DMS 273 (cell line): ENCODE data around the gene CCR4.
"Not testable (repeated sequence)": the region's sequence is repeated elsewhere in the genome, so short reads cannot be mapped to it uniquely, and the experiment has no call there.

Source experiments
- DNase-seq: peaks from one replicate; lab custom pipeline; 2025; ENCODE audit not compliant: unreplicated experiment; lab: John Stamatoyannopoulos, UW

Gene CCR4

DNA sequence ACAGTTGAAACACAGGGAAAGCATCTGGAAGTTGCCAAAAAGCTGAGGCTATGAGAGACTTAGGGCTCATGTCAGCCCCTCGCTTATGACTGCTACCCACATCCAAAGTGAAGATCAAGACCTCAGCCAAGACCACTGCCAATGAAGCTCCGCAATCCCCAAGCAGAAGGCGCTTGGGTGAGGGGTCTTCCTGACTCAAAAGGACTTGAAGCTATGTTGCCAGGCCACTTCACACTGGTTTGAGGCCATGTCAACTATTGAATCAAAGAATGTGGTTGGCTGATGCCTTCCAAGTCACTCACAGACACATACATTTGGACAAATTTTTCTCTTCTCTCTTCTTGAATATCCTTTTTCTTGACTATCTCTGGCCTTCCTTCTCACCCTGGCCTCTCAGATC, 928 bp upstream of the CCR4 start:
- DNase-seq = no peak

DNA sequence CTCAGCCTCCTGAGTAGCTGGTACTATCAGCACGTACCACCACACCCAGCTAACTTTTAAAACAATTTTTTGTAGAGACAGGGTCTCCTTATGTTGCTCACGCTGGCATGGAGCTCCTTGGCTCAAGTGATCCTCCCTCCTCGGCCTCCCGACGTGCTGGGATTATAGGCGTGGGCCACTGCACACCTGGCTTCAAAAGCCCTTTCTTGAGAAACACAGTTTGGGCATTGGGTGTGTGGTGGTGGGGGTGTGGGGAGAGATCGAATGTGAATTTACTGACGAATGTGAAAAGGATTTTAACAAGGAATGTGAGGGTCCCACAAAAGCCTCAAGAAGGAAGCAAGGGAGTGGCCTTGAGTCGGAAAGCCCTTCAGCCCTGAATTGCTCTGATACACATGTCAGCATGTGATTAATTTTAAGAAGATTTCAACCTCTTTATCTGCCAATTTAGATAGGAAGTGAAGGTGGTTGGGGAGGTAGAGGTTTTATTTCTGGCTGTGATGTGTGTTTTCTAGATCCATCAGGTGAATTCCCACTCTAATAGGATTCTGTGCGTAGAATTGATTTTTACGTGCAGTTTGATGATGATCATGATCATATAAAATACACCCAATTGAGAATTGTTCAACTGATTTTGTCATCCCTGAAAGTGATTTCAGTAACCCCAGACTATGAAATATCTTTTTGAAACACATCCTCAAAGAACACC, 1.1 kb downstream of the CCR4 start:
- no peak for DNase-seq

GRCh38 chr3:32954506-32954905, 3.1 kb downstream of the CCR4 start:
- DNase-seq = no peak

DNA sequence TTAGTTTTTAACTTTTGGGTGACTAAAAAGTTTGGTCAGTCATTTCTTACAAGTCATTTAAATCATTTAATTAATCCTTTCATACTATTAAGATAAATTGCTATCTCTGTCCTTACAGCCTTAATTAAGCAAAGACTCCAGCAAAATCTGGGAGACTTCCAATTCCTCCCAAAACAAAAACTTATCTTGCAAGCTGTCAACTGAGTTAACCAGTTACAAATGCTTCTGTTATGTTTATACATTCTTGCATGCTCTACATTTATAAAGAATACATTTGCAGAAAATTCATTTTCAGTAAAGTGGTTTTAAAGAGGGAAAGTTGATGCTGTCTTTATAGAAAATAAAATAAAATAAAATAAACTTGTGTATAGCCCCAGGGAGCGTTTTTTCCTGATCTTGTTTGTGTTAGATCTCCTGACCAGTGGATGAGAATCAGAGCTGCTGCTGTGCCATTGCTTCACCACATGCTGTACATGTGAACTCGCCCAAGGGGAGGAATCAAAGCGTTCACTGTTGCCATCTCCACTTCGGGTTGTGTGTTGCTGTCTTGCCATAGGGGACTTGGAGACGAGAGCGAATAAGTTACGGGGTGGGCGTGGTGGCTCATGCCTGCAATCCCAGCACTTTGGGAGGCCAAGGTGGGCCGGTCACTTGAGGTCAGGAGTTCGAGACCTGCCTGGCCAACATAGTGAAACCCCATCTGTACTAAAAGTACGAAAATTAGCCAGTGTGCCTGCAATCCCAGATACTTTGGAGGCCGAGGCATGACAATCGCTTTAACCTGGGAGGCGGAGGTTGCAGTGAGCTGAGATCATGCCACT, 5.5 kb downstream of the CCR4 start:
- DNase-seq = no peak

GRCh38 chr3:32958509-32958908, 7.1 kb downstream of the CCR4 start:
- DNase-seq = no peak

DNA sequence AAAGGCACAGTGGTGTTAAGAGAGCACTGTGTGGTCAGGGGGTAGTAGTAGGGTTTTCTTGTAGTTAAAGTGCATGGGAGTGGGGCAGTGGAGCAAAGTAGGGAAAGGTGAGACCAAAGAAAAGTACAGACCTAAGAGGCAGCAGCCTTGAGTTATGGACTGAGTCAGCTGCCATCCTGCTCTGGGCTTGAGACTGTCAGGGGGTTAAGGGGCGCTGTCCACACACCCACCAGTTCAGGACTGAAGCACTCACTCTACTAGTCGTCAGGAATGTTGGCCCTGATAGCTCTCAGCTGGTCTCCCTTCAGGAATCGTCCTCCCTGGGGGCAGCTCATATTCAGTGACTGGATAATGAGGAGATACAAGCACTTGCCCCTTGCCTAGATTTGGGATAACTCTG, 7.9 kb downstream of the CCR4 start:
- no peak for DNase-seq

DNA sequence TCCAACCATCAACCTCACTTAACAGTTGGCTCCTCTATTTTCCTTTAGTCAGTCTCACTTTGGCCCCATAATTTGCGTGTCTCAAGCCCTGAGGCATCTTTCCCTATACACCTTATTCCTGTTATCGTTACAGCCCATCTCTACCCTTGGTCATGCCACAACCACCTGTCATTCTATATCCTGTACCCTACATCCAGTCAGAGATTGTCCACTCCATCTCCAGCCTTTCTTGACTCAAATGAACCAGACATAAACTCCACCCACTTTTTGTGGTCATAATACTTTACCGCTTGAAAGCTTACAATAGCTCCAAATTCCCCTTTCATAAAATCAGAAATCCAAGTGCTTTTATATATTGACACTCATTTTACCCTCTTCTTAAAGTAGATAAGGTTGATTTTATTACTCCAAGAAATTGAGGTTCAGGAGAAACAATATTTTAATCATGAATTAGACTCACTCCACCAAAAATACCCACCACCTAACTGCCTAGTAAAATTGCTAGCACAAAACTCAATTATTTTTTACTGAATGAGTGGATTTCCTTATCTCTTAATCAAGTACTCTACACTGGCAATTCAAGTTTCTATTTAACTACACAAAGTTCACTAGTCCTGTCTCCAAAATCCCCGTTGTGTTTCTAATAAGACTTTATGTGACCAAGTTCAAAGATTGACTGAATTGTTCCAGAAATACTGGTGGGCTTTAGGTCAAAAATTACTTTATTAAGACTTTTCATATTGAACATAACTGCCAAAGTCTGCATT, 9.1 kb downstream of the CCR4 start:
- DNase-seq = no peak

DNA sequence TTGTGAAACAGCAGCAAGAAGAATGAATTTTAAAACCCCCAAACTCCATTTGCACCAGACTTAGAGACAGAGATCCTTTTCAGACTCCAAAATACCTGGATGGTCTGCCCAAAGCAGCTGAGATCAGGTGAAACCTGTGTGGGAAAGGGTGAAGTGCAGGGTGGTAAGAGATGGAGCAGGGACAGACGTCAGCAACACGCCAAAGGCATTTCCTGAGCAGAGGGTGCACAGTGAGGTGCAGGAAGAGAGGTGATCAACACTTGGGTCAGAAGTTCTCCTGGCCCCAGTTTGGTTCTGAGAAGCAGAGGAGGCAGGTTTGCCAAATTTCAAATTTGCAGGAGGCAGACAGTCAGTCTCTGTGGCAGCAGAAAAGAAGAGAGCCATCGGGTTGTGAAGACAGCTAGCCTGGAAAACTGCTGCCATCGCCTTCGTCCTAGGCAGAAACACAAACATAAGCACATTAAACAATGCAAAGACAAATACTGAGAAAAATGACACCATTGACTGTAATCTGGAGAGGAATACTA, 9.8 kb downstream of the CCR4 start:
- DNase-seq = no peak

DNA sequence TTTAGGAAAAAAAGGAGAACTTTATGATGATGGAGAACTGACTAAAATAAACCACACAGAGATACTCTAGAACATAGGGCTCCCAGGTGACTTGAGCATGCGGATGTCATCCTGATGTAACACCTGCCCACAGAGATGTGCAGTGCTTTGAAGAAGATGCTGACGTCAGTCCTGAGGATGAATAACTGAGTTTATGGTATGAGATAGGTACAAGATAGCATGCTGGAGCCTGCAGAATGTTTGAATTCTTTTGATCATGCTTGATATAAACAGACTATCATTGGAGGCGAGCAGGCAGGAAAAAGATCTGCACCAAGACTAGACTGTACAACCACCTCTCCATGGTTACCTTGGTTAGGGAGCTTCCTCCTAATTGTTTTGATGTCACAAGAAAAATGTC, 12.4 kb downstream of the CCR4 start:
- DNase-seq = no peak

DNA sequence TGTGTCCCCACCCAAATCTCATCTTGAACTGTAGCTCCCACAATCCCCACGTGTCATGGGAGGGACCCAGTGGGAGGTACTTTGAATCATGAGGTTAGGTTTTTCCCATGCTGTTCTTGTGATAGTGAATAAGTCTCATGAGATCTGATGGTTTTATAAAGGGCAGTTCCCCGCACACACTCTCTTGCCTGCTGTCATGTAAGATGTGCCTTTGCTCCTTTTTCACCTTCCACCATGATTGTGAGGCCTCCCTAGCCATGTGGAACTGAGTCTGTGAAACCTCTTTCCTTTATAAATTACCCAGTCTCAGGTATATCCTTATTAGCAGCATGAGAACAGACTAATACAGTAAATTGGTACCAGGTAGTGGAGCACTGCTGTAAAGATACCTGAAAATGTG, 13.3 kb downstream of the CCR4 start:
- DNase-seq = not testable (repeated sequence)

DNA sequence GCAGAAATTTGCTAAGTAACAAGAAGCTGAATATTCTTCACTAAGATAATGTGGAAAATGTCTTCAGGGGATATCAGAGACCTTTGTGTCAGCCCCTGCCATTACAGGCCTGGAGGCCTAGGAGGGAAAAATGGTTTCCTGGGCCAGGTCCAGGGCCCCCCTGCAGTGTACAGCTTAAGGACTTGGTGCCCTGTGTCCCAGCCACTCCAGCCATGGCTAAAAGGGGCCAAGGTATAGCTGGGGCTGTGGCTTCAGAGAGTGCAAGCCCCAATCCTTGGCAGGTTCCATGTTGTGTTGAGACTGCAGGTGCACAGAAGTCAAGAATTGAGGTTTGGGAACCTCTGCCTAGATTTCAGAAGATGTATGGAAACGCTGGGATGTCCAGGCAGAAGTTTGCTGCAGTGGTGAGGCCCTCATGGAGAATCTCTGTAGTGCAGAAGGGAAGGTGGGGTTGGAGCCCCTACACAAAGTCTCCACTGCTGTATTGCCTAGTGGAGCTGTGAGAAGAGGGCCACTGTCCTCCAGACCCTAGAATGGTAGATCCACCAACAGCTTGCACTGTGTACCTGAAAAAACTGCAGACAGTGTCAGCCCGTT, 14.3 kb downstream of the CCR4 start:
- not testable (repeated sequence) for DNase-seq

- not testable (repeated sequence) for DNase-seq
Observed at GRCh38 chr3:32966627-32967026, 15.2 kb downstream of the CCR4 start.

GRCh38 chr3:32968166-32968919, 16.9 kb downstream of the CCR4 start:
- no peak for DNase-seq

GRCh38 chr3:32968920-32969389, 17.5 kb downstream of the CCR4 start:
- DNase-seq = no peak

GRCh38 chr3:32969656-32970055, 18.2 kb downstream of the CCR4 start:
- DNase-seq = no peak

GRCh38 chr3:32971291-32971690, 19.8 kb downstream of the CCR4 start:
- DNase-seq = not testable (repeated sequence)

DNA sequence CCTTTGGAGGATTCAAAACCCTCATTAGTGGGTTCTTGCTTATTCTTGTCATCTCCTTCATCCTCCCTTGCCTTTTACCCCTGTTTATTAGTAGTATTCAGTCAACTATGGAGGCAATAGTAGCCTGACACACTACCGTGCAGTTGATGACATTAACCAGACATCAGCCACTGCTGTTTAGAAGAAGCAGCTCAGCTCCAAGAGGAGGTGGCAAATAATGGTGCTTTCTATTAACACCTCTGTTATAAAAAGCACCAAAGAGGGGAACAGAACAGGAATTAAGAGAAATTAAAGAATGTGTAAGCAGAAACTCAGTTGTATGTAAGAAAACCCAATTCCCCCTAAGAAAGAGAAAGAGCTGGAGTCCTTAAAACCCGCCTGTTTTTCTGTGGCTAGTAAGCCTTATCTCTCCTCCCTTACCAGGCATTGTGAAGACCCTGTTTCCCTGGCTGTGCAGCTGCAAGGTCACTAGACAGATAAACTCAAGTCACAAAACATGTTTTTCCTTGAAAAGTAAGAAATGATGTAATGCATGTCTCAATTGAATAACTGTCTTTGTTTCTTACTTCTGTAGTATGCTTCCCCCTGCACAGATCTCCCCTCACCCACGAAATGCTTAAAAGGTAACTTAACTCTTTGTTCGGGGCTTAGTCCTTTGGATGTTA, 21.2 kb downstream of the CCR4 start:
- no peak for DNase-seq

DNA sequence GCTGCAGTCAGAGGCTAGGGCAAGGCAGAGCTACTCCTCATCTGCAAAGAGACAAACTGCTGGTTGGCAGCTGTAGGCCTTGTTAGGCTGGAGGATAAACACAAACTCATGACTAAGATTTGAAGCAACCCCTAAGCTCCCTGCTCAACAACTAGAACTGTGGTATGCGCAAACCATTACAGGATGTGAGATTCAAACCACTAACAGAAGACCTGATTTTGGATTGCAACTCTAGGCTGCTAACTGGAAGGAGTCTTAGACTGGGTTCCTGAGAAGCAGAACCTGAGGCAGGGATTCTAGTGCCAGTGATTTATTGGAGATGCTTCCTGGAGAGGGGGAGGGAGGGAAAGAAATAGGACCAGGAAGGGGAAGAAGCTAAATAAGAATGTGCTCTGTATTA, 22.5 kb downstream of the CCR4 start:
- no peak for DNase-seq

DNA sequence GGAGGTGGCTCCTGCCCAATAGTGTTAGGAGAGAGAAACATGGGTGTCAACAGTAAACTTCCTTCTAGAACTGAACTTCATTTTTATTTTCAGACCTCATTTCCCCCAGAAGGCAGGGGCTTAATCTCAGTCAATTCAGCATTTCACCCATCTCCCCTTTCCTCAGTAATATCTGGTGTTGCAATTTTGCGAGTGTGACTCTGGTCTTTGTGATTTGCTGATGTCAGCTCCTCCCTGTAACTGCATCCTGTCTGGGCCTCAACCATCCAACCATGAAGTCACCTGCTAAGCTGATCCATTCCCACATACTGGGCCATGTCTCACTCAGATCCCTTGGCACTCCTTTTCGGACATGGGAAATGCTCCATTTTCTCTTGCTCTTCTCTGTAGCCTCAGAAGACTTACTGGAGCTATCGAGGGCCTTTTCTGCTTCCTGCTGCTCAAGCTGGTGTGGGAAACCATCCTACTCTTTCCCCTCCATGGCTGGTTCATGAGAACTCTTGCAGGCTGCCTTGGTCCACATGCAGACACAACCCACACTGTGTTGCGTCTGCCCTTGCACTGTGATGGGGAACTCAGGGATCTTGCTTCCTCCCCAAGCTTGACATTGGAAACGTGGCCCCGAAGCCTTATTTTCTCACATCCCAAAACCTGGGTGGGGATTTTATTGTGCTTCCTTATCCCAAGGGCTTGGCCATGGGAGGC, 24.6 kb downstream of the CCR4 start:
- DNase-seq = no peak
